Osteoblast (primary cell): ENCODE data around the gene IRF9. TPM values are rescaled to one million over a fixed set of nuclear protein-coding genes. Genes with fewer than 3 reads are reported as not detected.

ENCODE experiments used
- DNase-seq: peaks from one replicate; pipeline ENCODE4 v3.0.0; 2011; ENCODE audit warnings: low spot score, mixed read lengths; ENCODE audit not compliant: insufficient read length; ENCODE audit errors: missing footprints
- H2AFZ ChIP-seq: 2 replicates; pipeline ENCODE4 v1.6.0; 2011; ENCODE audit warnings: mild to moderate bottlenecking, low read length
- H3K27ac ChIP-seq: 2 replicates; pipeline ENCODE4 v1.5.1; 2011; ENCODE audit warnings: mild to moderate bottlenecking, low read depth, low read length, moderate library complexity
- H3K27me3 ChIP-seq: 2 replicates; pipeline ENCODE4 v1.6.0; 2012; ENCODE audit warnings: mild to moderate bottlenecking, control low read depth, inconsistent platforms, low read length, moderate library complexity; ENCODE audit not compliant: insufficient read depth
- H3K36me3 ChIP-seq: 2 replicates; pipeline ENCODE4 v1.5.1; 2011; ENCODE audit warnings: mild to moderate bottlenecking, low read length, control low read depth, moderate library complexity; ENCODE audit not compliant: insufficient read depth
- H3K4me1 ChIP-seq: 2 replicates; pipeline ENCODE4 v1.5.1; 2011; ENCODE audit warnings: mild to moderate bottlenecking, low read length, control low read depth, moderate library complexity; ENCODE audit not compliant: insufficient read depth
- H3K4me2 ChIP-seq: 2 replicates; pipeline ENCODE4 v1.6.0; 2011; ENCODE audit warnings: mild to moderate bottlenecking, low read length; ENCODE audit not compliant: insufficient read depth
- H3K4me3 ChIP-seq: fragments of 200-600 bp; sonication (generic); 3 replicates; pipeline ENCODE4 v1.5.1; 2012; ENCODE audit warnings: mild to moderate bottlenecking, low read length, inconsistent platforms; ENCODE audit not compliant: insufficient read depth
- H3K79me2 ChIP-seq: 2 replicates; pipeline ENCODE4 v1.6.0; 2012; ENCODE audit warnings: mild to moderate bottlenecking, low read length, control low read depth, inconsistent platforms; ENCODE audit not compliant: insufficient read depth
- H3K9me3 ChIP-seq: 2 replicates; pipeline ENCODE4 v1.5.1; 2011; ENCODE audit warnings: low read depth, low read length, control low read depth
- H4K20me1 ChIP-seq: 2 replicates; pipeline ENCODE4 v1.6.0; 2012; ENCODE audit warnings: mild to moderate bottlenecking, low read length, control low read depth; ENCODE audit not compliant: insufficient read depth
- total RNA-seq: library from RNA; depleted of rRNA; stranded (reverse); fragments of >200 nt; gene quantifications from 2 replicates; pipeline ENCODE4 v1.2.3, GENCODE V29; 2012
- TF ChIP-seq, protein P1 (sequence below): IDR thresholded peaks from 2 replicates; pipeline ENCODE4 v1.5.1; 2011; ENCODE audit warnings: mild to moderate bottlenecking, low read depth, low read length, moderate library complexity; ENCODE audit errors: extremely low read depth

The IRF9 gene
- total RNA-seq, 1 donor: 117 TPM

DNA sequence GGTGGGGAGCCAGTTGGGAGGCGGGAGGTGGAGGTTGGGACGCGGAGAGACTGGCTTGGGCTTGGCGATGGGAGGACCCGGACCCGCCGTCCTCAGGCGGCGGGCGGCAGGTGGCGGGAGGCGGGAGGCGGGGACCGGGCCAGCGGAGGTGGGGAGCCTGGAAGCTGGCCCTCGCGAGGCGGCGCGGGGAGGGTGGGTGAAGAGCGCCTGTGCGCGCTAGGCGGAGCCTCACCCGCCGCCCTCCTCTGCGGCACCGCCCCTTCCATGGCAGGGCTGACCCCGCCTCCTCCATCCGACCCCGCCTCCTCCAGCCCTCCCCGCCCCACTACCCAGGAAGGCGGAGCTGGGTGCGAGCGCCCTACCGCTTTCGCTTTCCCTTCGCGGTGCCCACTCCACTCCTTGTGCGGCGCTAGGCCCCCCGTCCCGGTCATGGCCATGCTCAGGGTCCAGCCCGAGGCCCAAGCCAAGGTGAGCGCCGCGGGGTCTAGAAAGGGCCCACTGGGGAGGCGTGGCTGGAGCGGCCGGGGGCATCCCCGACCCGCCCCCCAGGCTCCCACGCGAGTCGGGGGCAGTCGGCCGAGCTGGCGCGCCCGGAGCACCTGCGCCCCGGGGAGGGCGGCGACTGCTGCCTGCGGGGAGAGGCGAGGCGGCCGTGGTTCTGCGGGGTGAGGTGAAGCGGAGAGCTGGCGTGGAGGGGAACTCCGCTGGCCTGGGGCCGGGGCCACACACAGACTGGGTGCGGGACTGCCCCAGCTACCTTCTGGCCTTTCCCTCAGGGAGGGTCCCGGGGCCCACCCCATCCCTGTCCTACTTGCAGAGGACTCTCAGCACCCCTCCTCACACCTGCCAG lies 25.0 kb upstream of the IRF9 start, which contains the start of gene PSME1:
Gene PSME1 (plus strand): TSS at position 361 of the 850 bp plus-strand sequence. CDS start 69 bp downstream, at position 430.
- Histone ChIP-seq H3K36me3 (peaks cover 26% of the 10 kb centered on the region), H3K9me3 (no peaks in the 10 kb centered on the region), H3K4me3 (peak within 1 kb of the TSS; percentile 97), H3K79me2 (peaks cover 49% of the 10 kb centered on the region), H3K27ac (peak within 1 kb of the TSS; percentile 69), H2AFZ (peak within 1 kb of the TSS; percentile 98), H3K4me1 (peaks cover 12% of the 10 kb centered on the region), H3K4me2 (peak within 1 kb of the TSS; percentile 97), H4K20me1 (peaks cover 7% of the 10 kb centered on the region), H3K27me3 (no peaks in the 10 kb centered on the region)
- peak; percentile 99 for DNase-seq
- TF ChIP-seq, protein P1, sequence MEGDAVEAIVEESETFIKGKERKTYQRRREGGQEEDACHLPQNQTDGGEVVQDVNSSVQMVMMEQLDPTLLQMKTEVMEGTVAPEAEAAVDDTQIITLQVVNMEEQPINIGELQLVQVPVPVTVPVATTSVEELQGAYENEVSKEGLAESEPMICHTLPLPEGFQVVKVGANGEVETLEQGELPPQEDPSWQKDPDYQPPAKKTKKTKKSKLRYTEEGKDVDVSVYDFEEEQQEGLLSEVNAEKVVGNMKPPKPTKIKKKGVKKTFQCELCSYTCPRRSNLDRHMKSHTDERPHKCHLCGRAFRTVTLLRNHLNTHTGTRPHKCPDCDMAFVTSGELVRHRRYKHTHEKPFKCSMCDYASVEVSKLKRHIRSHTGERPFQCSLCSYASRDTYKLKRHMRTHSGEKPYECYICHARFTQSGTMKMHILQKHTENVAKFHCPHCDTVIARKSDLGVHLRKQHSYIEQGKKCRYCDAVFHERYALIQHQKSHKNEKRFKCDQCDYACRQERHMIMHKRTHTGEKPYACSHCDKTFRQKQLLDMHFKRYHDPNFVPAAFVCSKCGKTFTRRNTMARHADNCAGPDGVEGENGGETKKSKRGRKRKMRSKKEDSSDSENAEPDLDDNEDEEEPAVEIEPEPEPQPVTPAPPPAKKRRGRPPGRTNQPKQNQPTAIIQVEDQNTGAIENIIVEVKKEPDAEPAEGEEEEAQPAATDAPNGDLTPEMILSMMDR: no peak

DNA sequence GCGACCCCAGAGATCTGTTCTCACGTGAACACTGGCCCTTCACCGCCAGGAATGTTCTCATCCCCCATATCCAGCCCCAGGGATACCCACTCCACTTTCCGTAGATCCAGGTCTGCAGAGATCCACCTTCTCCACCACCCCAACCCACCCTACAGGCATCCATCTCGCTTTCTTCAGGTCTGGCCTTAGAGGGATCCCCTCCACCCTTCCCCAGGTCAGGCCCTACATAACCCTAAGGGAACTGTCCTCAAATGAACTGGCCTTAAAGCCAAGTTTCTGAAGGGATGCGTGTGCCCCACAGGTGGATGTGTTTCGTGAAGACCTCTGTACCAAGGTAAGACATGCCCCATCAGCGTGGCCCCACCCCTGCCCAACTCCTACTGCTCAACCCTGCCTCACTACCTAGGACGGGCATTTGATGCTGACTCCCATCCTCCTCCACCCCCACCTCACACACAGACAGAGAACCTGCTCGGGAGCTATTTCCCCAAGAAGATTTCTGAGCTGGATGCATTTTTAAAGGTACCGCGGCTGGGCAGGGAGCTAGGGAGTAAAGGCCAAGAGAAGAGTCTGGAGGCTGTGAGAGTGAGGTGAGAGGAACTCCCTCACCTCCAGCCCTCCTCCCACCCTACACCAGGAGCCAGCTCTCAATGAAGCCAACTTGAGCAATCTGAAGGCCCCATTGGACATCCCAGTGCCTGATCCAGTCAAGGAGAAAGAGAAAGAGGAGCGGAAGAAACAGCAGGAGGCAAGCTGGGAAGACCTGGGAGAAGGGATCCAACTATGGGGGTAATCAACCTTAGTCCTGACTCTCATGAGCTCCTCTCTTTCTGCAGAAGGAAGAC lies 24.2 kb upstream of the IRF9 start:
- Histone ChIP-seq H3K36me3 (peaks cover 26% of the 10 kb centered on the region), H3K4me1 (peaks cover 14% of the 10 kb centered on the region), H2AFZ (peak overlapping the region; percentile 42), H3K79me2 (peaks cover 49% of the 10 kb centered on the region), H3K27ac (peak overlapping the region; percentile 69), H3K4me3 (peak overlapping the region; percentile 97), H3K4me2 (peak overlapping the region; percentile 97), H3K9me3 (no peaks in the 10 kb centered on the region), H3K27me3 (no peaks in the 10 kb centered on the region), H4K20me1 (peaks cover 8% of the 10 kb centered on the region)
- TF ChIP-seq, protein P1: no peak
- no peak for DNase-seq

DNA sequence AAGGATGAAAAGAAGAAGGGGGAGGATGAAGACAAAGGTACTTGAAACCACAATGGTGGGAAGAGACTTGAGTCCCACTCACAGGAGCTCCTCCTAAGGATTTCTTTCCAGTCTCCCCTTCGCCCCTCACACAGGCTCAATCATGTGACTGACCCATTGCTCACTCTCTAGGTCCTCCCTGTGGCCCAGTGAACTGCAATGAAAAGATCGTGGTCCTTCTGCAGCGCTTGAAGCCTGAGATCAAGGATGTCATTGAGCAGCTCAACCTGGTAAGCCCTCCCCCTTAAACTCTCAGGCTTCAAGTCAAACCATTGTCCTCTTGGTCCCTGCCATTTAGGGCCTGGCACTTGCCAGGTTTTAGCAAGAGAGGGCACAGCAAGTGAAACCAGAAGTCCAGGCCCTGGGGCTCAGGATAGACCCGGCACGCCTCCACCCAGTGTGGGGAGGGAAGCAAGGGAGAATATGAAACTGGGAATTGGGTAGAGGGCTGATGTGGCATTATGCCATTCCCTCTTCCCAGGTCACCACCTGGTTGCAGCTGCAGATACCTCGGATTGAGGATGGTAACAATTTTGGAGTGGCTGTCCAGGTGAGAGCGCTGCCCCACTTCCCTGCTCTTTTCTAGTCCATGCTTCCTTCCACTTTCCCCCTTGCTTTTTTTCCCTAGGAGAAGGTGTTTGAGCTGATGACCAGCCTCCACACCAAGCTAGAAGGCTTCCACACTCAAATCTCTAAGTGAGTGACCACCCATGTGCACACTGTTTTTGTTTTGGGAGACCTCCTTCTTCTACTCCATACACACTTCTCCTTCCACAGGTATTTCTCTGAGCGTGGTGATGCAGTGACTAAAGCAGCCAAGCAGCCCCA lies 23.3 kb upstream of the IRF9 start:
- peak; percentile 69 for DNase-seq
- TF ChIP-seq, protein P1: no peak
- H4K20me1 ChIP-seq: peaks cover 8% of the 10 kb centered on the region

More for the DNA sequence above, 23.3 kb upstream of the IRF9 start:
- H3K4me3 ChIP-seq: no peak overlapping the region
- peaks cover 26% of the 10 kb centered on the region for H3K36me3 ChIP-seq
- H3K27ac ChIP-seq: no peak overlapping the region
- no peaks in the 10 kb centered on the region for H3K27me3 ChIP-seq
- H2AFZ ChIP-seq: no peak overlapping the region
- H3K9me3 ChIP-seq: no peaks in the 10 kb centered on the region
- peak overlapping the region; percentile 97 for H3K4me2 ChIP-seq
- peaks cover 18% of the 10 kb centered on the region for H3K4me1 ChIP-seq
- H3K79me2 ChIP-seq: peaks cover 49% of the 10 kb centered on the region
